ENCODE measurements around the gene MSRB3.

DNA sequence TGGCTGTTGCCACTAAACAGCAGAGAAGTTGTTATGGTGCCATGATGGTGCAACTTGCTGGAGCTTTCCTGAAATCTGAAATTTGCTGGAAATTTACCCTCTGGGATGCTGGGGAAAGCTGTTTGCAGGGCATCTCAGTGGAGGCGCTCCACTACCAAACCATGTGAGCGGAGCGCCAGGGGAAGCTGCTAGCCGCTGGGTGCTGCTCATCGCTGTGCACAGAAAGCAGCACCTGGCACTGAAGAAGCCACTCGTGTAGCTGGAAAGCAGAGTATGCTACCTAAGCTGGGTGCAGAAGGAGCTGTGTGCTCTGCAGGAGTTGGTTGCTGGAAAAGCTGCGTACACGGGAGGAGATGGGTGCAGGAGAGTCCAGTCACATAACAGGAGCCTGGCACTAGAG lies 53.0 kb downstream of the MSRB3 start:
- TF ChIP-seq CTCF (IDR thresholded peaks at IDR 0.05): no peak
- no peak for TF ChIP-seq POLR2A (IDR thresholded peaks at IDR 0.05)

Measured in thyroid gland (tissue), 4 donors.